GM21529 (cell line): ENCODE measurements around the gene PEX14.
"Not testable (repeated sequence)": the region's sequence is repeated elsewhere in the genome, so short reads cannot be mapped to it uniquely, and the experiment has no call there.

Source experiments
- ATAC-seq: cut with Tn5 transposase; IDR thresholded peaks from one replicate; pipeline ENCODE4 v1.9.1; 2021; ENCODE audit not compliant: unreplicated experiment

Gene PEX14

GRCh38 chr1:10474613-10475507 is at the start of gene PEX14:
Gene PEX14, plus strand, starts transcription at chr1:10474950. Its CDS starts 17 bp downstream, at chr1:10474967.
- peak; percentile 63 for ATAC-seq

- not testable (repeated sequence) for ATAC-seq
These were observed 48.8 kb upstream of the PEX14 start for GRCh38 chr1:10425826-10426534.

GRCh38 chr1:10426535-10426848 is 48.3 kb upstream of the PEX14 start:
- ATAC-seq: not testable (repeated sequence)

GRCh38 chr1:10428984-10429383 is 45.8 kb upstream of the PEX14 start:
- no peak for ATAC-seq

- no peak for ATAC-seq
These were observed 44.9 kb upstream of the PEX14 start for GRCh38 chr1:10429868-10430215.

GRCh38 chr1:10430216-10431069 is 44.3 kb upstream of the PEX14 start, which contains the start of gene CENPS:
Gene CENPS, plus strand, starts transcription at chr1:10430433. Its CDS starts 85 bp downstream, at chr1:10430518.
- ATAC-seq: peak; percentile 75

- ATAC-seq: no peak
These were observed 43.5 kb upstream of the PEX14 start for GRCh38 chr1:10431070-10431730.

- no peak for ATAC-seq
These were observed 41.6 kb upstream of the PEX14 start for GRCh38 chr1:10432910-10433700.

- no peak for ATAC-seq
These were observed 41.0 kb upstream of the PEX14 start for GRCh38 chr1:10433790-10434189.

- no peak for ATAC-seq
These were observed 40.2 kb upstream of the PEX14 start for GRCh38 chr1:10434590-10434989.

GRCh38 chr1:10437052-10437451 is 37.7 kb upstream of the PEX14 start:
- no peak for ATAC-seq

- ATAC-seq: no peak
These were observed 36.0 kb upstream of the PEX14 start for GRCh38 chr1:10438677-10439163.

- no peak for ATAC-seq
These were observed 34.4 kb upstream of the PEX14 start for GRCh38 chr1:10440305-10440704.

GRCh38 chr1:10440794-10441193 is 34.0 kb upstream of the PEX14 start:
- ATAC-seq: no peak

GRCh38 chr1:10444248-10444647 is 30.5 kb upstream of the PEX14 start:
- no peak for ATAC-seq

GRCh38 chr1:10444795-10445397 is 29.9 kb upstream of the PEX14 start:
- no peak for ATAC-seq

- ATAC-seq: no peak
These were observed 27.8 kb upstream of the PEX14 start for GRCh38 chr1:10446790-10447422.

GRCh38 chr1:10449751-10450150 is 25.0 kb upstream of the PEX14 start, which contains the start of gene CORT:
Gene CORT, plus strand, starts transcription at chr1:10450031. Its CDS starts 193 bp downstream, at chr1:10450224.
- no peak for ATAC-seq
